Activated CD8-positive, alpha-beta T cell treated with anti-CD3 and anti-CD28 coated beads, Interleukin-2, amount 10 ng/mL, durations not matched to agents 7 days and 5 days (primary cell): ENCODE results near the gene AP5B1. TPM values are rescaled to one million over a fixed set of nuclear protein-coding genes. Genes with fewer than 3 reads are reported as not detected.

Source experiments
- total RNA-seq, 2 experiments: library from RNA; stranded (reverse); gene quantifications; one replicate each; pipeline ENCODE4 v1.2.3, GENCODE V29; 2021

Gene AP5B1
- total RNA-seq, 2 experiments from 2014 or later: 21.9 to 22.5 TPM

Other genes with a start within 250 kb of the AP5B1 start
- 10 to 100 TPM; 64.7 to 70.8 TPM for gene LTBP3, start 222.6 kb downstream of the AP5B1 start, total RNA-seq
- 10 to 100 TPM; 39.2 to 40.7 TPM for gene ZNRD2, start 210.5 kb downstream of the AP5B1 start, total RNA-seq
- 10 to 100 TPM; 32.0 to 33.6 TPM for gene FAM89B, start 208.4 kb downstream of the AP5B1 start, total RNA-seq
- gene EHBP1L1, start 204.9 kb downstream of the AP5B1 start, total RNA-seq: 10 to 100 TPM; 94.4 to 95.3 TPM
- gene KCNK7, start 185.2 kb downstream of the AP5B1 start, total RNA-seq: under 1 TPM; 0.95 to 0.99 TPM
- gene MAP3K11, start 166.8 kb downstream of the AP5B1 start, total RNA-seq: 10 to 100 TPM; 56.7 to 66.5 TPM
- gene PCNX3, start 165.2 kb downstream of the AP5B1 start, total RNA-seq: 10 to 100 TPM; 50.1 to 54.8 TPM
- 100 to 1,000 TPM; 245 to 274 TPM for gene SIPA1, start 142.9 kb downstream of the AP5B1 start, total RNA-seq
- gene RELA, start 118.1 kb downstream of the AP5B1 start, total RNA-seq: 10 to 100 TPM; 72.5 to 82.4 TPM
- 10 to 100 TPM; 63.2 to 68.7 TPM for gene KAT5, start 68.7 kb downstream of the AP5B1 start, total RNA-seq
- 10 to 100 TPM; 88.0 to 92.3 TPM for gene RNASEH2C, start 60.2 kb downstream of the AP5B1 start, total RNA-seq
- gene OVOL1, start 6.1 kb upstream of the AP5B1 start, total RNA-seq: under 1 TPM in 1 of 2 experiments, not detected in 1; 0.08 TPM
- 1 to 10 TPM in 1 of 2 experiments, under 1 TPM in 1; 0.44 to 1.6 TPM for gene SNX32, start 53.0 kb upstream of the AP5B1 start, total RNA-seq
- 1,000 to 10,000 TPM; 2,110 to 2,145 TPM for gene CFL1, start 77.2 kb upstream of the AP5B1 start, total RNA-seq
- gene MUS81, start 79.5 kb upstream of the AP5B1 start, total RNA-seq: 100 to 1,000 TPM; 106 to 111 TPM
- gene EFEMP2, start 91.8 kb upstream of the AP5B1 start, total RNA-seq: 1 to 10 TPM; 4.8 to 5.0 TPM
- gene CTSW, start 98.9 kb upstream of the AP5B1 start, total RNA-seq: 100 to 1,000 TPM; 381 to 413 TPM
- gene FIBP, start 107.5 kb upstream of the AP5B1 start, total RNA-seq: 10 to 100 TPM; 80.4 to 89.0 TPM
- 10 to 100 TPM; 82.6 to 84.0 TPM for gene CCDC85B, start 109.7 kb upstream of the AP5B1 start, total RNA-seq
- gene FOSL1, start 119.4 kb upstream of the AP5B1 start, total RNA-seq: 1 to 10 TPM; 2.3 to 3.8 TPM
- gene C11orf68, start 138.1 kb upstream of the AP5B1 start, total RNA-seq: 10 to 100 TPM; 28.4 to 28.5 TPM
- 100 to 1,000 TPM; 219 to 240 TPM for gene DRAP1, start 138.4 kb upstream of the AP5B1 start, total RNA-seq
- gene TSGA10IP, start 164.5 kb upstream of the AP5B1 start, total RNA-seq: not detected
- 10 to 100 TPM; 88.0 to 90.3 TPM for gene SART1, start 180.8 kb upstream of the AP5B1 start, total RNA-seq
- gene EIF1AD, start 221.2 kb upstream of the AP5B1 start, total RNA-seq: 10 to 100 TPM; 53.5 to 54.2 TPM
- gene BANF1, start 221.5 kb upstream of the AP5B1 start, total RNA-seq: 100 to 1,000 TPM; 290 to 298 TPM
- not detected for gene CST6, start 231.0 kb upstream of the AP5B1 start, total RNA-seq
- not detected for gene CATSPER1, start 245.5 kb upstream of the AP5B1 start, total RNA-seq